IMR-90 (cell line): ENCODE data around the gene CCDC141. TPM values are rescaled to one million over a fixed set of nuclear protein-coding genes. Genes with fewer than 3 reads are reported as not detected.

Source experiments
- ATAC-seq: fragments of 200-7000 bp; cut with Tn5 transposase; 2 replicates; pipeline ENCODE4 v1.9.1; 2020; ENCODE audit warnings: low read depth, mild to moderate bottlenecking, moderate library complexity
- BruUV-seq: library from RNA; stranded (reverse); fragments of 400-500 nt; replicated peaks from 2 replicates; lab custom pipeline; 2021; lab: Mats Ljungman, UMichigan
- CTCF ChIA-PET: fragments of 300-600 bp; formaldehyde crosslinking; extraction: SDS; loops from one replicate; lab custom pipeline; 2021; ENCODE audit warnings: antibody characterized with exemption; lab: Yijun Ruan, JAX
- POLR2A ChIA-PET: fragments of 300-600 bp; sonication (Branson Sonifier 250); formaldehyde crosslinking; loops from one replicate; lab custom pipeline; 2022; ENCODE audit warnings: antibody characterized with exemption; ENCODE audit not compliant: unreplicated experiment; lab: Charles Lee
- DNase-seq: peaks from one replicate; pipeline ENCODE4 v3.0.0; 2013
- H2AFZ ChIP-seq: replicated peaks from 2 replicates; pipeline ENCODE3; 2013; ENCODE audit warnings: low read length, mild to moderate bottlenecking; ENCODE audit not compliant: poor library complexity
- H2AK5ac ChIP-seq: 2 replicates; pipeline ENCODE4 v1.6.1; 2013; ENCODE audit warnings: low read depth, low read length, inconsistent platforms
- H2AK9ac ChIP-seq: replicated peaks from 2 replicates; pipeline ENCODE3; 2013; ENCODE audit warnings: mild to moderate bottlenecking, low read depth, low read length, moderate library complexity; ENCODE audit not compliant: poor library complexity
- H2BK120ac ChIP-seq: 2 replicates; pipeline ENCODE4 v1.6.1; 2013; ENCODE audit warnings: low read depth, low read length, inconsistent platforms
- H2BK15ac ChIP-seq: 3 replicates; pipeline ENCODE4 v1.6.1; 2013; ENCODE audit warnings: low read depth, low read length, inconsistent platforms
- H2BK20ac ChIP-seq: 2 replicates; pipeline ENCODE4 v1.6.1; 2013; ENCODE audit warnings: low read depth, mild to moderate bottlenecking, inconsistent platforms, low read length, moderate library complexity
- H2BK5ac ChIP-seq: 2 replicates; pipeline ENCODE4 v1.6.1; 2013; ENCODE audit warnings: mild to moderate bottlenecking, low read depth, low read length, inconsistent platforms; ENCODE audit not compliant: poor library complexity, severe bottlenecking
- H3K14ac ChIP-seq: replicated peaks from 2 replicates; pipeline ENCODE4 v1.6.1; 2013; ENCODE audit warnings: low read depth, low read length, inconsistent platforms
- H3K18ac ChIP-seq: 2 replicates; pipeline ENCODE4 v1.6.1; 2013; ENCODE audit warnings: low read depth, low read length, control low read depth
- H3K23ac ChIP-seq: 2 replicates; pipeline ENCODE4 v1.6.1; 2013; ENCODE audit warnings: low read depth, low read length, inconsistent platforms
- H3K27ac ChIP-seq: 2 replicates; pipeline ENCODE4 v1.5.1; 2013; ENCODE audit warnings: mild to moderate bottlenecking, control low read depth, low read length; ENCODE audit not compliant: insufficient read depth
- H3K27me3 ChIP-seq: 2 replicates; pipeline ENCODE4 v1.6.1; 2013; ENCODE audit warnings: low read length; ENCODE audit not compliant: control insufficient read depth, insufficient read depth
- H3K36me3 ChIP-seq: 2 replicates; pipeline ENCODE4 v1.6.1; 2013; ENCODE audit warnings: low read length, mixed read lengths; ENCODE audit not compliant: control insufficient read depth, insufficient read depth
- H3K4ac ChIP-seq: 2 replicates; pipeline ENCODE4 v1.6.1; 2013; ENCODE audit warnings: low read depth, low read length, inconsistent platforms
- H3K4me1 ChIP-seq: 2 replicates; pipeline ENCODE4 v1.6.1; 2013; ENCODE audit warnings: low read length, mixed read lengths; ENCODE audit not compliant: control insufficient read depth, insufficient read depth
- H3K4me2 ChIP-seq: 2 replicates; pipeline ENCODE4 v1.6.1; 2013; ENCODE audit warnings: low read depth, mild to moderate bottlenecking, control low read depth, low read length, moderate library complexity
- H3K4me3 ChIP-seq: 2 replicates; pipeline ENCODE4 v1.5.1; 2013; ENCODE audit warnings: low read depth, mild to moderate bottlenecking, control low read depth, low read length, moderate library complexity; ENCODE audit not compliant: insufficient read depth
- H3K56ac ChIP-seq: 2 replicates; pipeline ENCODE4 v1.6.1; 2013; ENCODE audit warnings: low read length, inconsistent platforms; ENCODE audit not compliant: insufficient read depth; ENCODE audit errors: extremely low read depth
- H3K79me1 ChIP-seq, 2 experiments: 2 replicates each; pipeline ENCODE4 v1.6.1; 2013; ENCODE audit warnings: low read length in 2 of 2, inconsistent platforms in 1 of 2, low read depth in 1 of 2
- H3K9ac ChIP-seq: 2 replicates; pipeline ENCODE4 v1.6.1; 2013; ENCODE audit warnings: low read depth, low read length, control low read depth
- H3K9me1 ChIP-seq: 2 replicates; pipeline ENCODE4 v1.6.1; 2013; ENCODE audit warnings: low read length, inconsistent platforms; ENCODE audit not compliant: insufficient read depth
- H3K9me3 ChIP-seq: 2 replicates; pipeline ENCODE4 v1.6.1; 2013; ENCODE audit warnings: low read length; ENCODE audit not compliant: control insufficient read depth, insufficient read depth
- H4K20me1 ChIP-seq: 2 replicates; pipeline ENCODE4 v1.6.1; 2013; ENCODE audit warnings: low read length, inconsistent platforms; ENCODE audit not compliant: insufficient read depth
- H4K5ac ChIP-seq: 2 replicates; pipeline ENCODE4 v1.6.1; 2013; ENCODE audit warnings: mild to moderate bottlenecking, low read depth, low read length, control low read depth
- H4K8ac ChIP-seq, 2 experiments: 2 replicates each; pipeline ENCODE4 v1.6.1; 2013; ENCODE audit warnings: low read depth in 2 of 2, low read length in 2 of 2, control low read depth in 1 of 2, inconsistent platforms in 1 of 2
- H4K91ac ChIP-seq: 2 replicates; pipeline ENCODE4 v1.6.1; 2013; ENCODE audit warnings: low read depth, low read length, inconsistent platforms; ENCODE audit not compliant: insufficient read depth
- BHLHE40 ChIP-seq: fragments of 150-350 bp; IDR thresholded peaks from 2 replicates; pipeline ENCODE4 v1.6.1; 2016; ENCODE audit warnings: mild to moderate bottlenecking, low read depth, low read length
- CEBPB ChIP-seq: IDR thresholded peaks from 2 replicates; pipeline ENCODE4 v1.6.1; 2012; ENCODE audit warnings: low read depth, low read length, improper control_type of control experiment
- CHD1 ChIP-seq: IDR thresholded peaks from 2 replicates; pipeline ENCODE4 v1.6.1; 2012; ENCODE audit warnings: low read depth, low read length, improper control_type of control experiment
- ELK1 ChIP-seq: fragments of 150-350 bp; IDR thresholded peaks from 2 replicates; pipeline ENCODE4 v1.6.1; 2016; ENCODE audit warnings: low read depth, mild to moderate bottlenecking, low read length, moderate library complexity, borderline replicate concordance
- FOS ChIP-seq: fragments of 150-350 bp; IDR thresholded peaks from 2 replicates; pipeline ENCODE4 v1.6.1; 2016; ENCODE audit warnings: low read depth, low read length
- MAFK ChIP-seq: IDR thresholded peaks from 2 replicates; pipeline ENCODE4 v1.6.1; 2012; ENCODE audit warnings: low read depth, low read length, improper control_type of control experiment
- MAZ ChIP-seq: IDR thresholded peaks from 2 replicates; pipeline ENCODE4 v1.6.1; 2012; ENCODE audit warnings: low read depth, mild to moderate bottlenecking, low read length, improper control_type of control experiment, moderate library complexity, borderline replicate concordance
- MXI1 ChIP-seq: IDR thresholded peaks from 2 replicates; pipeline ENCODE4 v1.6.1; 2012; ENCODE audit warnings: low read depth, mild to moderate bottlenecking, low read length, moderate library complexity, borderline replicate concordance
- NFE2L2 ChIP-seq: fragments of 150-350 bp; IDR thresholded peaks from 2 replicates; pipeline ENCODE4 v1.6.1; 2016; ENCODE audit warnings: low read depth, mild to moderate bottlenecking, low read length
- POLR2A ChIP-seq: IDR thresholded peaks from 2 replicates; pipeline ENCODE4 v1.6.1; 2012; ENCODE audit warnings: mild to moderate bottlenecking, low read depth, low read length
- RAD21 ChIP-seq: IDR thresholded peaks from 2 replicates; pipeline ENCODE4 v1.6.1; 2012; ENCODE audit warnings: low read length, improper control_type of control experiment
- RCOR1 ChIP-seq: IDR thresholded peaks from 2 replicates; pipeline ENCODE4 v1.6.1; 2012; ENCODE audit warnings: mild to moderate bottlenecking, low read length, improper control_type of control experiment; ENCODE audit not compliant: insufficient replicate concordance
- RFX5 ChIP-seq: IDR thresholded peaks from 2 replicates; pipeline ENCODE4 v1.8.0; 2012; ENCODE audit warnings: low read depth, mild to moderate bottlenecking, low read length, moderate library complexity
- SMC3 ChIP-seq: fragments of 150-350 bp; IDR thresholded peaks from 2 replicates; pipeline ENCODE4 v1.6.1; 2016; ENCODE audit warnings: low read depth, mild to moderate bottlenecking, antibody characterized with exemption, low read length, moderate library complexity
- USF2 ChIP-seq: fragments of 150-350 bp; IDR thresholded peaks from 2 replicates; pipeline ENCODE4 v1.6.1; 2017; ENCODE audit warnings: mild to moderate bottlenecking, antibody characterized with exemption, low read length, low read depth
- WGBS, 2 experiments: methylation state at CpG; one replicate each; pipeline versions ENCODE4 v1.1.5 to v1.1.7; 2013; ENCODE audit warnings: missing lambda C conversion rate in 2 of 2; ENCODE audit not compliant: insufficient read length in 1 of 2; ENCODE audit errors: extremely low coverage in 2 of 2; 5-methylcytosine and 5-hydroxymethylcytosine counted together
- dilution Hi-C: fragments of 300-500 bp; cut with HindIII; formaldehyde crosslinking; loops from one replicate; pipeline ENCODE4 v1.14.3; 2018; ENCODE audit warnings: low sequenced_read_pairs; ENCODE audit not compliant: unreplicated experiment
- in situ Hi-C: fragments of 300-500 bp; cut with MboI; formaldehyde crosslinking; loops from 3 replicates; pipeline ENCODE4 v1.14.3; 2019; ENCODE audit warnings: low sequenced_read_pairs, inconsistent platforms, mixed read lengths
- intact Hi-C: fragments of 100-400 bp; cut with micrococcal nuclease; formaldehyde crosslinking; loops from 2 replicates; pipeline ENCODE4 v1.10.0; 2022
- polyA plus RNA-seq, 3 experiments: library from polyadenylated mRNA; depleted of rRNA; stranded (reverse); fragments of >200 nt; gene quantifications; 2 replicates each; pipeline ENCODE4 v1.2.3, GENCODE V29; 2012; ENCODE audit warnings: low replicate concordance in 1 of 3
- total RNA-seq: library from RNA; depleted of rRNA; stranded (reverse); fragments of >200 nt; gene quantifications from 2 replicates; pipeline ENCODE4 v1.2.3, GENCODE V29; 2012
- TF ChIP-seq, protein P1 (sequence below): conservative IDR thresholded peaks from 2 replicates; pipeline ENCODE4 v1.5.1; 2012; ENCODE audit warnings: mild to moderate bottlenecking, low read depth, low read length, improper control_type of control experiment

Gene CCDC141
- total and polyA plus RNA-seq, 2 of the 4 experiments (the other 2 are of a cell fraction) = not detected

- dilution Hi-C loops (no loop called here), intact Hi-C loops (no loop called here), in situ Hi-C loops (no loop called here)
- H3K14ac ChIP-seq = no peak overlapping the region
- no peaks in the 10 kb centered on the region for H3K9me1 ChIP-seq
- ATAC-seq (no peak), DNase-seq (no peak)
- H3K79me1 ChIP-seq = no peaks in the 10 kb centered on the region
- no peak overlapping the region for H3K23ac ChIP-seq
- H4K91ac ChIP-seq = no peak overlapping the region
- no peak overlapping the region for H3K9ac ChIP-seq
- no peak overlapping the region for H2AK9ac ChIP-seq
- no peak overlapping the region for H3K27ac ChIP-seq
- no peak overlapping the region for H2AK5ac ChIP-seq
- no peaks in the 10 kb centered on the region for H3K4me1 ChIP-seq
- H4K20me1 ChIP-seq = no peaks in the 10 kb centered on the region
- no peak overlapping the region for H4K5ac ChIP-seq
- no peak overlapping the region for H2BK5ac ChIP-seq
- no peaks in the 10 kb centered on the region for H3K9me3 ChIP-seq
- H2AFZ ChIP-seq = no peak overlapping the region
- BruUV-seq = no TSS peak
- WGBS, 2 experiments = no CpG with 5 or more reads among the region's 3 CpGs
- H3K4ac ChIP-seq = no peak overlapping the region
- no peak overlapping the region for H3K18ac ChIP-seq
- TF ChIP-seq FOS (no peak), MAZ (no peak), USF2 (no peak), ELK1 (no peak), RFX5 (no peak), MXI1 (no peak), RCOR1 (no peak), POLR2A (no peak), MAFK (no peak), CHD1 (no peak), NFE2L2 (no peak), RAD21 (no peak), BHLHE40 (no peak), SMC3 (no peak), CEBPB (no peak)
- TF ChIP-seq, protein P1, sequence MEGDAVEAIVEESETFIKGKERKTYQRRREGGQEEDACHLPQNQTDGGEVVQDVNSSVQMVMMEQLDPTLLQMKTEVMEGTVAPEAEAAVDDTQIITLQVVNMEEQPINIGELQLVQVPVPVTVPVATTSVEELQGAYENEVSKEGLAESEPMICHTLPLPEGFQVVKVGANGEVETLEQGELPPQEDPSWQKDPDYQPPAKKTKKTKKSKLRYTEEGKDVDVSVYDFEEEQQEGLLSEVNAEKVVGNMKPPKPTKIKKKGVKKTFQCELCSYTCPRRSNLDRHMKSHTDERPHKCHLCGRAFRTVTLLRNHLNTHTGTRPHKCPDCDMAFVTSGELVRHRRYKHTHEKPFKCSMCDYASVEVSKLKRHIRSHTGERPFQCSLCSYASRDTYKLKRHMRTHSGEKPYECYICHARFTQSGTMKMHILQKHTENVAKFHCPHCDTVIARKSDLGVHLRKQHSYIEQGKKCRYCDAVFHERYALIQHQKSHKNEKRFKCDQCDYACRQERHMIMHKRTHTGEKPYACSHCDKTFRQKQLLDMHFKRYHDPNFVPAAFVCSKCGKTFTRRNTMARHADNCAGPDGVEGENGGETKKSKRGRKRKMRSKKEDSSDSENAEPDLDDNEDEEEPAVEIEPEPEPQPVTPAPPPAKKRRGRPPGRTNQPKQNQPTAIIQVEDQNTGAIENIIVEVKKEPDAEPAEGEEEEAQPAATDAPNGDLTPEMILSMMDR = no peak
- no peak overlapping the region for H3K4me3 ChIP-seq
- no peaks in the 10 kb centered on the region for H3K36me3 ChIP-seq
- 0 out of 2 replicates have a peak, but pooled peaks cover 2% of the 10 kb centered on the region for H3K27me3 ChIP-seq
- H3K4me2 ChIP-seq = no peak overlapping the region
- ChIA-PET CTCF (no interaction called here), POLR2A (no interaction called here)
- no peak overlapping the region for H2BK20ac ChIP-seq
- no peak overlapping the region for H2BK120ac ChIP-seq
- no peak overlapping the region for H4K8ac ChIP-seq
- no peak overlapping the region for H2BK15ac ChIP-seq
- H3K56ac ChIP-seq = no peak overlapping the region
These were observed 163.9 kb downstream of the CCDC141 start for GRCh38 chr2:178886006-178886405.
